Panc1 (cell line): ENCODE data around the gene ATP5F1D.

Experiments used
- POLR2AphosphoS5 ChIP-seq: IDR thresholded peaks from 2 replicates; pipeline ENCODE4 v1.6.1; 2012; ENCODE audit warnings: mild to moderate bottlenecking, low read depth, low read length, moderate library complexity
- TF ChIP-seq, protein P1 (sequence below): fragments of 450-650 bp; IDR thresholded peaks from 2 replicates; pipeline ENCODE4 v1.5.1; 2017; ENCODE audit warnings: mild to moderate bottlenecking

GRCh38 chr19:1263188-1263587, 21.6 kb downstream of the ATP5F1D start:
- TF ChIP-seq, protein P1, sequence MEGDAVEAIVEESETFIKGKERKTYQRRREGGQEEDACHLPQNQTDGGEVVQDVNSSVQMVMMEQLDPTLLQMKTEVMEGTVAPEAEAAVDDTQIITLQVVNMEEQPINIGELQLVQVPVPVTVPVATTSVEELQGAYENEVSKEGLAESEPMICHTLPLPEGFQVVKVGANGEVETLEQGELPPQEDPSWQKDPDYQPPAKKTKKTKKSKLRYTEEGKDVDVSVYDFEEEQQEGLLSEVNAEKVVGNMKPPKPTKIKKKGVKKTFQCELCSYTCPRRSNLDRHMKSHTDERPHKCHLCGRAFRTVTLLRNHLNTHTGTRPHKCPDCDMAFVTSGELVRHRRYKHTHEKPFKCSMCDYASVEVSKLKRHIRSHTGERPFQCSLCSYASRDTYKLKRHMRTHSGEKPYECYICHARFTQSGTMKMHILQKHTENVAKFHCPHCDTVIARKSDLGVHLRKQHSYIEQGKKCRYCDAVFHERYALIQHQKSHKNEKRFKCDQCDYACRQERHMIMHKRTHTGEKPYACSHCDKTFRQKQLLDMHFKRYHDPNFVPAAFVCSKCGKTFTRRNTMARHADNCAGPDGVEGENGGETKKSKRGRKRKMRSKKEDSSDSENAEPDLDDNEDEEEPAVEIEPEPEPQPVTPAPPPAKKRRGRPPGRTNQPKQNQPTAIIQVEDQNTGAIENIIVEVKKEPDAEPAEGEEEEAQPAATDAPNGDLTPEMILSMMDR, result no peak
- no peak for TF ChIP-seq POLR2AphosphoS5
